Stimulated activated CD8-positive, alpha-beta memory T cell treated with anti-CD3 and anti-CD28 coated beads, Interleukin-15, amount 100 ng/mL, for 24 hours (primary cell): ENCODE measurements around the gene PCNT.
"Not testable (repeated sequence)": the region's sequence is repeated elsewhere in the genome, so short reads cannot be mapped to it uniquely, and the experiment has no call there.

Source experiments
- DNase-seq: peaks from one replicate; pipeline ENCODE4 v3.0.0-alpha.2; 2020; ENCODE audit warnings: low read depth

The PCNT gene

DNA sequence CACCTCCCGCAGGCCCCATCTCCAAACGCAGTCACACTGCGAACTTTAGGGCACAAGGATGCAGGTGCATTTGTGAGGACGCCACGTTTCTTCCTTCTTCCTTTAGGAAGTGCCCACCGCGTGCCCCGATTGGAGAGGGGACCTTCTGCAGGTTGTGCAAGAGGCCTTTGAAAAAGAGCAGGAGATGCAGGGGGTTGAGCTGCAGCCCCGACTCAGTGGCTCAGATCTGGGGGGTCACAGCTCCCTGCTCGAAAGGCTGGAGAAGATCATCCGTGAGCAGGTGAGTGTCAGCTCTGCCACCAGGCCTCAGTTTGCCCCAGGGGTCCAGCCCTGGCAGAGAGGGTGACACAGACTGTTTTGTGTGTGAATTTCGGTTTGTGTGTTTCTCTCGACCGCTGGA lies 103.6 kb downstream of the PCNT start:
- DNase-seq, result no peak

DNA sequence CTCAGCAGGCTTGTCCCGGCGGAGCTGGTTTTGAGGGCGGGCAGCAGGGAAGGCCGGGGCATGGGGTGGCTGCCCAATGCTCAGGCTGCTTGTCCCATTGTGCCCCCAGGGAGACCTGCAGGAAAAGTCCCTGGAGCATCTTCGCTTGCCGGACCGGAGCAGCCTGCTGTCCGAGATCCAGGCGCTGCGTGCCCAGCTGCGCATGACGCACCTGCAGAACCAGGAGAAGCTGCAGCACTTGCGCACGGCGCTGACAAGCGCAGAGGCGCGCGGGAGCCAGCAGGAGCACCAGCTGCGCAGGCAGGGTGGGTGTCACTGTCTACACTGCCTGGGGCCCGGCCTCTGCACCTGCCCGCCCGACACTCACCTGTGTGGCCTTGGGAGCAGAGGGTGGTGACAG lies 104.3 kb downstream of the PCNT start:
- no peak for DNase-seq

DNA sequence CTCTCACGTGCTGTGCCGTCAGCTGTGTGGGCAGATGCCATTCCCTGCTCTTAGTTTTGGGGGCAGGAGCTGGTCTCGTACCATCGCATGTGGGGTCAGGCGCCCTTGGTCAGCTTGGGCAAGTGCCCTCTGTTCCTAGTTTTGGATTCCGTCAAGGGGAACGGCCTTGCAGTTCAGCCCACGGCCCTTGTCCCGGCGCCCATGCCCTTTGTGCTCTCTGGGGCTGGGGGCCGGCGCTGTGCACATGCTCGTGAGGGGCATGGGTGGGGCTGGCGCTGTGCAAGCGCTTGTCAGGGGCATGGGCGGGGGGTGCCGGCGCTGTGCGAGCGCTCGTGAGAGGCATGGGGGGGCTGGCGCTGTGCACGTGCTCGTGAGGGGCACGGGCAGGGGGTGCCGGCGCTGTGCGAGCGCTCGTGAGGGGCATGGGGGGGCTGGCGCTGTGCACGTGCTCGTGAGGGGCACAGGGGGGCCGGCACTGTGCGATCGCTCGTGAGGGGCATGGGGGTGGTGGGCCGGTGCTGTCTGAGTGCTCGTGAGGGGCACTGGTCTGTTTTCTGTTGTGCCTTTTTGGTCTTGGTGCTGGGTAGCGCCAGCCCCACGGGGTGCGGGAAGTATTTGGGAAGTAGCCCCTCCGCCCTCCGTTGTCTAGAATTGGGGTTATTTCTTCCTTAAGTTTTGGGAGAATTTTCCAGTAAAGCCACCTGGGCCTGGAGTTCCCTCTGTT lies 105.2 kb downstream of the PCNT start:
- no peak for DNase-seq

DNA sequence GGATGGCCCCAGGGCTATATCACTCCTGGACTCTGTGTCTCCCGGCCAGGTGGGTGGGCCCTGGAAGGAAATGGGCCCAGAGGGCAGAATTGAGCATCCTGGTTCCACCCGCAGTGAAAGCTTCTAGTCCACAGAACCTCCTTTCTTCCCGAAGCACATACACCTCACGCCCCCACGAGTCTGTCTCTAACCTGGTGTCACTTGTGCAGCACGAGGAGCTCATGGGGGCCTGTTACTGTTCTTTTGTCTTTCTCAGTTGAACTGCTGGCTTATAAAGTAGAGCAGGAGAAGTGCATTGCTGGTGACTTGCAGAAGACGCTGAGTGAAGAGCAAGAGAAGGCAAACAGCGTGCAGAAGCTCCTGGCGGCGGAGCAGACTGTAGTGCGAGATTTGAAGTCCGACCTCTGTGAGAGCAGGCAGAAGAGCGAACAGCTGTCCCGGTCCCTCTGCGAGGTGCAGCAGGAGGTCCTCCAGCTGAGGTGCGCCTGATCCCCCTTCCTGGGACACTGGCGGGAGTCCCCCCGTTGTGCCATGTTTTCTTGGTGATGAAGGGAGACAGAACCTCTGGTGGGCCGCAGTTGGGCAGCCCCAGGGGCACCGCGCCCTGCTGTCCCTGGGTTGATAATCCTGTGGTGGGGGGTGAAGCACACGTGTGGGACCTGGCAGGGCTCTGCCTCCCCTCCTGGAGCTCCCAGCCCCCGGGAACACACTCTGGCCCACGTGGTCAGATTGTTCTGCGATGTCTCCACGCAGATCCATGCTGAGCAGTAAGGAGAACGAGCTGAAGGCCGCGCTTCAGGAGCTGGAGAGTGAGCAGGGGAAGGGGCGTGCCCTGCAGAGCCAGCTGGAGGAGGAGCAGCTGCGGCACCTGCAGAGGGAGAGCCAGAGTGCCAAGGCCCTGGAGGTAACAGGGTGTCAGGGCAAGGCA lies 106.1 kb downstream of the PCNT start:
- no peak for DNase-seq

DNA sequence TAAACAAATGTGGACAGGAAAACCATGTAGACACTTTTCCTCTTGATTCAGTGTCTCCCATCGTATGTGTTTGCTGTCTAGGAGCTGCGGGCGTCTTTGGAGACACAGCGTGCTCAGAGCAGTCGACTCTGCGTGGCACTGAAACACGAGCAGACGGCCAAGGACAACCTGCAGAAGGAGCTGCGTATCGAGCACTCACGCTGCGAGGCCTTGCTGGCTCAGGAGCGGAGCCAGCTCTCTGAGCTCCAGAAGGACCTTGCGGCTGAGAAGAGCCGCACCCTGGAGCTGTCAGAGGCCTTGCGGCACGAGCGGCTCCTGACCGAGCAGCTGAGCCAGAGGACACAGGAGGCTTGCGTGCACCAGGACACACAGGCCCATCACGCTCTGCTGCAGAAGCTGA lies 107.5 kb downstream of the PCNT start:
- no peak for DNase-seq

DNA sequence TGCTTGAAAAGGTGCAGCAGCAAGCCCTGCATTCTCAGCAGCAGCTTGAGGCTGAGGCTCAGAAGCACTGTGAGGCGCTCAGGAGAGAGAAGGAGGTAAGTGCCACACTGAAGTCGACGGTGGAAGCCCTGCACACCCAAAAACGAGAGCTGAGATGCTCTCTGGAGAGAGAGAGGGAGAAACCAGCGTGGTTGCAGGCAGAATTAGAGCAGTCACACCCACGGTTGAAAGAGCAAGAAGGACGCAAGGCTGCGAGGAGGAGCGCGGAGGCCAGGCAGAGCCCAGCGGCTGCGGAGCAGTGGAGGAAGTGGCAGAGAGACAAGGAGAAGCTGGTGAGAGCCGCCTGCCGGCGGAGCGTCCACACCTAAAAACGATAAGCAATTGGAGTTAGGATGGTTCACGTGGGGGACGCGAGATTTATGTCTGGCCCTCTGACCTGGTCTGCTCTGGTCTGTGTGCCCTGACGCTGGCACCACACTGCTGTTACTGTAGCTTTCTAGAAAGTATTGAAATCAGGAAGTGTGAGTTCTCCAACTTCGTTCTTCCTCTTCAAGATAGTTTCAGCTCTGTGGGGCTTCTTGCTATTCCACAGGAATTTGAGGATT lies 108.0 kb downstream of the PCNT start:
- no peak for DNase-seq

DNA sequence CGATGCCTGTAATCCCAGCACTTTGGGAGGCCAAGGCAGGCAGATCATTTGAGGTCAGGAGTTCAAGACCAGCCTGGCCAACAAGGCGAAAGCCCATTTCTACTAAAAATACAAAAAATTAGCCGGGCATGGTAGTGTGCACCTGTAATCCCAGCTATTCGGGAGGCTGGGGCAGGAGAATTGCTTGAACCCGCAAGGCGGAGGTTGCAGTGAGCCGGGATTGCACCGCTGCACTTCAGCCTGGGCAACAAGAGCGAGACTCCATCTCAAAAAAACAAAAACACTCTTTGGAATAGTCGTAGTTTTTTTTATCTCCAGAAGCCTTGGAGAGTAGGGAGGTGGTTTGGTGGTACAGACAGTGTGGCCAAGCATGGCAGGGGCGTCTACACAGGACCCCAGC lies 109.2 kb downstream of the PCNT start:
- DNase-seq, result not testable (repeated sequence)

DNA sequence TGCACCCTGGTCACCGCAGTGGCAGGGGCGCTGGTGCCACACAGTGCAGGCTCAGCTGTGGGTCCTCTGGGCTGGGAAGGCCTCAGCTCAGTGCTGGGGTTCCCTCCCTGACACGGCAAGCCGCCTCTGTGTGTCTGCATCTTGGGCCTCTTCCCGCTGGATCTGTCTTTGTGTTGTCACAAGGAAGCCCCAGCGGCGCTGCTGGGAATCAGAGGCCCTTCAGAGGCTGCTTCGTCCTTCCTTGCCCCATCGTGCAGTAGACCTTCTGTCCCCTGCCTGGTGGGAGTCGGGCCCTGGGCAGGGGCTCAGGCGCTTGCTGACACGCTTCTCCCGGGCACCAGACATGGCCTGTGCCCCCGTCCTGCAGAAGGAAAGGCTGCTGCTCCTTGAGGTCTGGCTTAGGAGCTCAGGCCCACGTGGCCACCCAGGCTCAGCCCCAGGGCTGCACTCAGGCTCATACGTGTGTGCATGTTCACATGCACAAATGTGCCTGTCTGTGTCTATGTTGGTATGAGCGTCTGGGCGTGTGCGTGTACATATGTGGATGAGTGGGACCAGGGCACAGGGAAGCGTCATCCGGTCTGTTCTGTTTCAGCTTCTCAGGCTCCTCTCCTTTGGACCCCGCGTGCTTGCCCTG lies 110.5 kb downstream of the PCNT start:
- no peak for DNase-seq

DNA sequence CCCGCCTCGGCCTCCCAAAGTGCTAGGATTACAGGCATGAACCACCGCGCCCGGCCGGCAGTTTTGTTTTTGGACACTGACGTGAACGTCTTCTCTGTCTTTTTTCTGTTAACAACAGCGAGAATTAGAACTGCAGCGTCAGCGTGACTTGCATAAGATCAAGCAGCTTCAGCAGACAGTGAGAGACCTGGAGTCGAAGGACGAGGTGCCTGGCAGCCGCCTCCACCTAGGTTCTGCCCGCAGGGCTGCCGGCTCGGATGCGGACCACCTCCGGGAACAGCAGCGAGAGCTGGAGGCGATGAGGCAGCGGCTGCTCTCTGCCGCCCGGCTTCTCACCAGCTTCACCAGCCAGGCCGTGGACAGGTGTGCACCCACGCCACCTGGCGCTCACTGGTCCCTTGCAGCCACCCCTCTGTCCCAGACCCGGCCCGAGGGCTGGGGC lies 111.9 kb downstream of the PCNT start:
- DNase-seq, result no peak

DNA sequence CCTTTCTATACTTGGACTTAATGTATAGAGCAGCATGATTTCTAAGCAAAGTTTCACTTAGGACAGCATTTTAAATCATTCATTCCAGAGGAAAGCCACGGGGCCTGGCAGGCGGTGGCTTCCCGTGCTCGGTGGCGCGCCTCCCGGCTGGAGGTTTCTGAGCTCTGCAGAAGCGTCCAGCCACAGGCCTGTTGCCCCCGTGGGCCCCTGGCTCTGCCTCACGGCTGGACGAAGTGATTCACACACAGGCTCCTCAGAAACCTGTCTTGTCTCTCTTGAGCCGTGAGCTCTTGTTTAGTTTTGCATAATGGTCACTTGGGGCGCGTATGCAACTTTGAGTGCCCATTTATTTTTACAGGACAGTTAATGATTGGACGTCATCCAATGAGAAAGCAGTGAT lies 112.7 kb downstream of the PCNT start:
- DNase-seq, result no peak

DNA sequence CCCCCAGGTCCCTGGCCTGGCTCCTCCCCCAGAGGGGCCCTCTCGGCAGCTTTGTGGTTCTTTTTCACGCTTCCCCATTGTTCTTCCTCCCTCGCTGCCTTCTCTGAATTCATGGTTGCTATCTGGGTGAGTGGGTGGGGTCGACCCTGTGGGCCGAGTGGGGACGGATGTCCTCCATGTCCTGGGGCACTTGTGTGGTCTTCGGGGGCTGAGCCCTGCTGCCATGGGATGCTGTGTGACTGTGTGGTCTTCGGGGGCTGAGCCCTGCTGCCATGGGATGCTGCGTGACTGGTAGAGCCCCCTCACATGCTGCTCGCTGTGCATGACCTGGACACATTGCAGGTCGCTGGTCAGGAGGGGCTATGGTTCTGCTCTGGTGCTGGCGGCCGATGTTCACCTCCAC lies 113.1 kb downstream of the PCNT start:
- no peak for DNase-seq

DNA sequence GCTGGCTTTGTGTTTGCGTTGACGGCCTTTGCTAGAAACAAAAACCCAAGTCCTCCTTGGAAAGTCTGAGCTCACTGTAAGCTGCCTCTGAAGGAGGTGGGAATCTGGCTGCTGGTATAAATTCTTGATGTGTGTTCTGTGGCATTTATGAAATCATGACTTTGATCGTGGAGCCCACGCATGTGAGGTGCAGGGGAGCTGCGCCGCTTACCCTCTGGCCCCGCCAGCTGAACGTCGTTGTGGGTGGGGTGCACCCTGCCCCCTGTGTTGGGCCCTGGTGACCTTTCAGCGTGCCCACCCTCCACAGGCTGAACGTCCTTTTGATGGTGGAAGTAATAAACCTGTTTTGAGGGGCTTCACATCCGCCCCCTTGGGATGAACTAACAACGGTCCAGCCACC lies 113.6 kb downstream of the PCNT start:
- no peak for DNase-seq

DNA sequence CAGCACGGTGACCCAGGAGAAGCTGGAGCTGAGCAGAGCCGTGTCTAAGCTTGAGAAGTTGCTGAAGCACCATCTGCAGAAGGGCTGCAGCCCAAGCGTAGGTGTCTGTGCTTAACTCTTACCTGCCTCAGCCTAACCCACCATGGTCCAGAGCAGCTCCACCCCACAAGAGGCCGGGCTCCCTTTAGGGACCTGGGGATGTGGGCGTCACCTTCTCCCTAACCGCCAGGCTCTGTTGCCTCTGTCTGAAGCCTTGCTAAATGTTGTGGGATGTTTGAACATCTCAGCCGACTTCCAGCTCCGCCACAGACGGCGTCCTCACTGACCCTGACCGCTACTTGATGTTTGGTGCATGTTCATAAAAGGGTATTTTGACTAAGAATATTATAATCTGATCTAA lies 114.3 kb downstream of the PCNT start:
- no peak for DNase-seq

DNA sequence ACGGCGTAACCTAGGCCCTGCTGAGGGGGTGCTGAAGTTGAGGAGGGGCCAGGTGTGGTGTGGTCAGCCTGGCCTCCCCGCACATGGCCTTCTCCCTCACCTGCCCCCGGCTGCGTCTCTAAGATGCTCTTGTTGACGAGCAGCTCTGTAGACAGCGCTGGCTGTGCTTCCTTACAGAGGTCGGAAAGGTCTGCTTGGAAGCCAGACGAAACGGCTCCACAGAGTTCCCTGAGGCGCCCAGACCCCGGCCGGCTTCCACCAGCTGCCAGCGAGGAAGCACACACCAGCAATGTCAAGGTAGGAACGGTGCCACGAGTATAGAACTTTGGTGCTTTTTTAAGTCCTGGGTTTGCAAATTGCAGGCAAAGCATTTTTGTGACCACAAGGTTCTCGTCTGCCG lies 116.0 kb downstream of the PCNT start:
- DNase-seq, result no peak

DNA sequence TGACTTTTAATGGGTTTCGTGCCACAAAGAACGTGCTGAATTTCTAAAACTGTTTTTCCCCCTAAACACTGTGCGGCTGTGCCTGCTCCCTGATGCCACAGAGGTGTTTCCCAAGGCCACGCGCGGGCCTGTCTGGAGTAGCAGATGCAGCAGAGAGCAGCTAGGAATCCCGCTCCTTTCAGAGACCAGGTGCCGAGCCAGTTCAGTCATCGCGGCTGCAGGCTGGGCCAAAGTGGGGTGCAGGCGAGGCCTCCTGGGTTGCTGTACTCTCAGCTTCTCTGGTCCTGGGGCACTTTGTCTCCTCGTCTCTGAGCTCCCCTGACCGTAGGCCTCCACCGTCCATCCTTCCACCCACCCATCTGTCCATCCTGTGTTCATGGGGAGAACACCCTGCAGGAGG lies 117.4 kb downstream of the PCNT start:
- DNase-seq, result no peak

DNA sequence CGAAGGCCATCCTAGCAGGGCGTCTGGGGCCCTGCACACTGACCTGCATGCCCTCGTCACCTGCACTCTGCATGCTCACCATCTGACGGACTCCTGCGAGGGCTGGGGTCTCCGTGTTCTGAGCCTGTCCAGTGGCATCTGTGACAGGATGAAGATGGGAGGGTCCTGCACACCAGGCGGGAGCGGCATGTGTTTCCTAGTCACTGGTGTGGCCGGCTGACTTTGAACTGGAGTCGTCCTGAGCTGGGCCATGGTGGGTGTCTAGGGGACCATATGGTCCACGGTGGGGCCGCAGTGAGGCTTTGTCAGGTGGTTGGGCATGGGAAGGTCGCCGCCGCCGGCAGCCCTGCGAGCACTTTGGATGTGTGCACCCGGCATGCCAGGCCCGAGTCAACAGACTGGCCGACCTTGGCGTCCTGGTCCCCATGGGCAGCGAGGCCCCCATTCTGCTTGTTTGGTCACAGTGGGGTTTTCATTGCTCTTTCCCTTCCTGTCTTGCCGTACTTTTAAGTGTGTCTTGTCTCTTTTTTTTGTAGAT lies 118.1 kb downstream of the PCNT start:
- no peak for DNase-seq

DNA sequence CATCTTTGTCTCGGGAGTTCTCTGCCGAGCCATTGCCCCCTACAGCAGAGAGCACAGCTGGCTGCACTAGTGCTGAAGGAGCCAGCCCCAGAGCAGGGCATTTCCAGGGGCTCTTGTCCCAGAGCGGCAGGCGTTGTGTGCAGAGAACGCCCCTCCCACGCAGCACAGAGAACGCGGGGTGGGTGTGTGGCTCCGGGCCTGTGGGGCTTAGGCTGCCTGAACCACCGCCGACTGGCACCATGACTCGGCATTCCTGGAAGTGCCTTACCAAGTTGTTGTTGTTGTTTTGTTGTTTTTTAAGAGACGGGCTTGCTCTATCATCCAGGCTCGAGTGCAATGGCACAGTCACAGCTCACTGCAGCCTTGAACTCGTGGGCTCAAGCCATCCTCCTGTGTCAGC lies 119.0 kb downstream of the PCNT start:
- DNase-seq, result no peak

DNA sequence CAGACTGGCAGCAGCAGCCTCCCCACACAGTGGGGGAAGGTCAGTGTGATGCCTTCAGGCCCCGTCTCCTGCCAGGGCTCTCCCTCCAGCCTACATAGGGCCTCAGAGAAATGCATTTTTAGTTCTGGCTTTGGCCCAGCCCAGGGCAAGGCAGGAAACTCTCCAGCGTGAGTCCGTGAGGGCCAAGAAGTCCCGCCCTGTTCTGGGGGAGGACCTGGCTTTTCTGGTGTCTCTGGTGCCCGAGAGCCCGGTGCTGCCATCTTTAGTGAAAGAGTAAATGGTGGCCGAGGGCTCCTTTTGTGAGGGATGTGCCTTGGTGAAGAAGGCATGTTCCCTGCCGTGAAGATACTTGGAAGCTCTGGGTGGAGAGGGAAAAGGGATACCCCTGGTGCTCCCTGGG lies 120.0 kb downstream of the PCNT start:
- DNase-seq, result no peak

DNA sequence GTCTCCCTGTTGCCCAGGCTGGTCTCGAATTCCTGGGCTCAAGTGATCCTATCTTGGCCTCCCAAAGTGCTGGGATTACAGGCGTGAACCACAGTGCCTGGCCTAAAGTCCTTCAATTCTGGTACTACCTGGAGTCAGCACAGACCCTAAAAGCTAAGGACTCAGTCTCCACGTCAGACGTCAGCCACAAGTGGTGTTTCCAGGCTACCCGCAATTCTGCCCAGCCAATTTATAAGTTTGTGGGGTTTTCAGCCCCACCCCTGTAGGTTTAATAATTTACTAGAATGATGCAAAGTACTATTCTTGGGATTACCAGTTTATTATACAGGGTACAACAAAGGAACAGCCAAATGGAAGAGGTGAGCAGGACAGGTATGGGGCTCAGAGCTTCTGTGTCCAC lies 124.2 kb downstream of the PCNT start:
- DNase-seq, result no peak

DNA sequence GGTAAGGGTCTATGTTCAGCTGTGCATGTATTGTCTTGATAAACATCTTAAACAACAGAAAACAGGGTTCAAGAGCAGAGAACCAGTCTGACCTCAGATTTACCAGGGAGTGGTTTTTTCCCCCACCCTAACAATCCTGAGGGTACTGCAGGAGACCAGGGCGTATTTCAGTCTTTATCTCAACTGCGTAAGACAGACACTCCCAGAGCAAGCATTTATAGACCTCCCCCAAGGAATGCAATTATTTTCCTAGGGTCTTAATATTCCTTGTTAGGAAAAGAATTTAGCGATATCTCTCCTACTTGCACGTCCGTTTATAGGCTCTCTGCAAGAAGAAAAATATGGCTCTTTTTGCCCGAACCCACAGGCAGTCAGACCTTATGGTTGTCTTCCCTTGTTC lies 124.9 kb downstream of the PCNT start:
- not testable (repeated sequence) for DNase-seq

DNA sequence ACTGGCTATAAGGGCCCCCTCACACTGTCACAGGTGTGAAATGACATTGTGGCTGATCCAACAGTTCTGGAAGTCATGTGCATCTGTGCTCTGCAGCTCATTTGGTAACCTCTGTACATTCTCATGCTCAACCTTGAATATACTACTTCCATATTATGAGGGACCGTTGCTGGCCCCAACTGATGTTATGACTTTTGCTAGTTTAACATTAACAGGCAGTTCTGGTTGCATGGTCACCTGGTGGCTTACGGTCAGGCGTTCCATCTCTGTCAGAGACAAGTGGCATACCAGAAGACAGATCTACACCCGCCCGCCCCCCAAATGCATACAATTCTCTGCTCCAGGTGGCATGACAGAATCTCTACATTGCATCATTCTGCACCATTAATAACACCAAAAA lies 128.8 kb downstream of the PCNT start:
- no peak for DNase-seq

DNA sequence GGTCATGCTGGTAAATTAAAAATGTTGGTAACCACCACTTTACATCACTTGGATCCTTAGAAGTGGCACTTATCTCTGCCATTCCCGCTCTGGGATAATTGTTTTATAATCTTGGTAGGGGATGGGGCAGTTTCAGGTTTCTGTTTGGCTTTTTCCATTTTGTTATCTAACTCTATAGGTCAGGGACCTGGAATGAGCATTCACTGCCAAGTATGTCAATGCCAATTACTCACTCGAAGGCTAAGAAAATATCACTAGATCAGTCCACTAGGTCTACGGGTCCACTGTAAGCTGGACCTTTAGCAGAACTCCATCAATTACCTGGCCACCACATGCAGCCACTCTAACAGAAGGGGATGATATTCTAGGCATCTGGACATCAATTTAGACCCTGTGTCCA lies 130.2 kb downstream of the PCNT start:
- DNase-seq, result no peak
